HCT116 (cell line): Measurements from ENCODE around the gene ADGRD1. TPM values are rescaled to one million over a fixed set of nuclear protein-coding genes. Genes with fewer than 3 reads are reported as not detected.

Experiments used
- ATAC-seq: fragments of 200-7000 bp; cut with Tn5 transposase; 2 replicates; pipeline ENCODE4 v1.9.1; 2020; ENCODE audit warnings: mild to moderate bottlenecking, moderate library complexity
- BruUV-seq: library from RNA; stranded (reverse); fragments of 400-500 nt; replicated peaks from 2 replicates; lab custom pipeline; 2021; lab: Mats Ljungman, UMichigan
- CTCF ChIA-PET: fragments of 300-600 bp; sonication (Branson Sonifier 250); formaldehyde crosslinking; loops from one replicate; lab custom pipeline; 2021; ENCODE audit warnings: antibody characterized with exemption; lab: Charles Lee
- POLR2A ChIA-PET: fragments of 300-600, 350-600 bp; sonication (Branson Sonifier 250); formaldehyde crosslinking; loops from one replicate; lab custom pipeline; 2021; ENCODE audit warnings: antibody characterized with exemption; lab: Charles Lee
- RAD21 ChIA-PET, 2 experiments: fragments of 300-600 bp; sonication (Branson Sonifier 250); formaldehyde crosslinking; loops; one replicate each; lab custom pipeline; 2023; ENCODE audit warnings: low total read pairs in 2 of 2; ENCODE audit not compliant: uncharacterized antibody in 2 of 2, unreplicated experiment in 2 of 2, low non-redundant PET in 1 of 2; lab: Charles Lee
- DNase-seq: peaks from one replicate; pipeline ENCODE4 v3.0.0-alpha.2; 2010; ENCODE audit warnings: low read depth, low spot score
- H2AFZ ChIP-seq: fragments of 200-600 bp; shearing (Covaris generic), sonication (generic); 2 replicates; pipeline ENCODE4 v1.6.1; 2017; ENCODE audit warnings: low read depth, mixed run types, mixed read lengths, antibody characterized with exemption, low read length; ENCODE audit not compliant: poor library complexity, severe bottlenecking
- H3K27ac ChIP-seq: 2 replicates; pipeline ENCODE4 v1.5.1; 2012; ENCODE audit warnings: low read depth, low read length
- H3K27me3 ChIP-seq: fragments of 200-600 bp; sonication (generic); 2 replicates; pipeline ENCODE4 v1.6.1; 2016; ENCODE audit warnings: mixed run types, low read length, mixed read lengths; ENCODE audit not compliant: insufficient read depth
- H3K36me3 ChIP-seq, 2 experiments: fragments of 200-500 bp in 1 of 2; fragments of 200-600 bp in 1 of 2; sonication (Bioruptor generic) in 1 of 2; sonication (generic) in 1 of 2; 2 replicates each; pipeline versions ENCODE4 v1.5.1 to v1.6.1; 2014 to 2016; ENCODE audit warnings: low read length in 2 of 2, inconsistent platforms in 1 of 2, mixed read lengths in 1 of 2, mixed run types in 1 of 2; ENCODE audit not compliant: insufficient read depth in 2 of 2, control insufficient read depth in 1 of 2
- H3K4me1 ChIP-seq, 2 experiments: fragments of 200-600 bp in 1 of 2; sonication (generic) in 1 of 2; 2 replicates each; pipeline versions ENCODE4 v1.5.1 to v1.6.1; 2012 to 2017; ENCODE audit warnings: low read length in 2 of 2, inconsistent platforms in 1 of 2, mild to moderate bottlenecking in 1 of 2, mixed read lengths in 1 of 2, mixed run types in 1 of 2, moderate library complexity in 1 of 2; ENCODE audit not compliant: insufficient read depth in 2 of 2, control insufficient read depth in 1 of 2
- H3K4me2 ChIP-seq: fragments of 200-600 bp; sonication (generic); 2 replicates; pipeline ENCODE4 v1.6.1; 2017; ENCODE audit warnings: mixed run types, low read length, mixed read lengths
- H3K4me3 ChIP-seq, 2 experiments: fragments of 200-600 bp in 1 of 2; sonication (generic) in 1 of 2; replicated peaks in 1 of 2; 2 replicates each; pipeline ENCODE4 v1.5.1; 2011 to 2016; ENCODE audit warnings: low read length in 2 of 2, control low read depth in 1 of 2, low read depth in 1 of 2, mild to moderate bottlenecking in 1 of 2, mixed read lengths in 1 of 2, mixed run types in 1 of 2
- H3K79me2 ChIP-seq: fragments of 200-600 bp; sonication (generic); 2 replicates; pipeline ENCODE4 v1.6.1; 2017; ENCODE audit warnings: mild to moderate bottlenecking, mixed run types, low read length, moderate library complexity, mixed read lengths; ENCODE audit not compliant: insufficient read depth
- H3K9ac ChIP-seq: fragments of 200-600 bp; sonication (generic); 2 replicates; pipeline ENCODE4 v1.6.1; 2016; ENCODE audit warnings: low read length, mixed read lengths
- H3K9me2 ChIP-seq: fragments of 200-600 bp; sonication (generic), shearing (Covaris generic); 2 replicates; pipeline ENCODE4 v1.6.1; 2017; ENCODE audit warnings: mixed run types, mild to moderate bottlenecking, moderate library complexity; ENCODE audit not compliant: insufficient read depth
- H3K9me3 ChIP-seq, 2 experiments: fragments of 200-500 bp in 1 of 2; fragments of 200-600 bp in 1 of 2; sonication (Bioruptor generic) in 1 of 2; sonication (generic) in 1 of 2; 2 replicates each; pipeline ENCODE4 v1.6.1; 2014 to 2017; ENCODE audit warnings: low read length in 2 of 2, mixed read lengths in 2 of 2, inconsistent platforms in 1 of 2, low read depth in 1 of 2, mild to moderate bottlenecking in 1 of 2, mixed run types in 1 of 2, moderate library complexity in 1 of 2; ENCODE audit not compliant: control insufficient read depth in 1 of 2, insufficient read depth in 1 of 2
- H4K20me1 ChIP-seq: fragments of 200-600 bp; sonication (generic), shearing (Covaris generic); 2 replicates; pipeline ENCODE4 v1.6.1; 2017; ENCODE audit warnings: mixed run types, mild to moderate bottlenecking, moderate library complexity; ENCODE audit not compliant: insufficient read depth
- CEBPB ChIP-seq: IDR thresholded peaks from 2 replicates; pipeline ENCODE4 v1.6.1; 2012; ENCODE audit warnings: low read depth
- EGR1 ChIP-seq: IDR thresholded peaks from 2 replicates; pipeline ENCODE4 v1.6.1; 2012; ENCODE audit warnings: low read depth
- ELF1 ChIP-seq: IDR thresholded peaks from 2 replicates; pipeline ENCODE4 v1.6.1; 2012; ENCODE audit warnings: low read depth, borderline replicate concordance
- EZH2 ChIP-seq: fragments of 200-600 bp; sonication (generic); IDR thresholded peaks from 2 replicates; pipeline ENCODE4 v1.6.1; 2017; ENCODE audit warnings: antibody characterized with exemption, mixed run types
- EZH2phosphoT487 ChIP-seq: fragments of 200-600 bp; IDR thresholded peaks from 2 replicates; pipeline ENCODE4 v1.6.1; 2018; ENCODE audit warnings: antibody characterized with exemption, borderline replicate concordance
- JUND ChIP-seq: IDR thresholded peaks from 2 replicates; pipeline ENCODE4 v1.6.1; 2012
- POLR2A ChIP-seq: IDR thresholded peaks from 2 replicates; pipeline ENCODE4 v1.7.0; 2011; ENCODE audit warnings: borderline replicate concordance; ENCODE audit not compliant: insufficient read depth, insufficient read length; ENCODE audit errors: extremely low read depth
- RAD21 ChIP-seq: IDR thresholded peaks from 2 replicates; pipeline ENCODE4 v1.6.1; 2012; ENCODE audit warnings: low read depth, mild to moderate bottlenecking
- SIN3A ChIP-seq: IDR thresholded peaks from 2 replicates; pipeline ENCODE4 v1.6.1; 2012; ENCODE audit warnings: low read depth
- SP1 ChIP-seq: IDR thresholded peaks from 2 replicates; pipeline ENCODE4 v1.6.1; 2012; ENCODE audit warnings: low read depth
- SRF ChIP-seq: IDR thresholded peaks from 2 replicates; pipeline ENCODE4 v1.6.1; 2012; ENCODE audit warnings: low read depth
- TCF7L2 ChIP-seq: IDR thresholded peaks from 2 replicates; pipeline ENCODE4 v1.7.0; 2011; ENCODE audit warnings: borderline replicate concordance, inconsistent platforms; ENCODE audit not compliant: insufficient read depth, insufficient read length; ENCODE audit errors: extremely low read depth
- YY1 ChIP-seq: IDR thresholded peaks from 2 replicates; pipeline ENCODE4 v1.6.1; 2011; ENCODE audit warnings: low read length, low read depth, moderate library complexity, mild to moderate bottlenecking; ENCODE audit not compliant: insufficient replicate concordance; ENCODE audit errors: extremely low read depth
- ZFX ChIP-seq: fragments of 450-650 bp; IDR thresholded peaks from 2 replicates; pipeline ENCODE4 v1.6.1; 2017
- ZNF274 ChIP-seq: fragments of 200-500 bp; sonication (Bioruptor generic); IDR thresholded peaks from 2 replicates; pipeline ENCODE4 v1.6.1; 2014; ENCODE audit warnings: mild to moderate bottlenecking, low read depth, low read length, inconsistent platforms
- intact Hi-C: fragments of 100-400 bp; cut with micrococcal nuclease; formaldehyde crosslinking; loops from 2 replicates; pipeline ENCODE4 v1.10.0; 2022
- total RNA-seq: library from RNA; stranded (reverse); gene quantifications from one replicate; pipeline ENCODE4 v1.2.1, GENCODE V29; 2021; ENCODE audit not compliant: unreplicated experiment
- TF ChIP-seq, protein P1 (sequence below): IDR thresholded peaks from 2 replicates; pipeline ENCODE4 v1.6.1; 2012
- TF ChIP-seq, protein P2 (sequence below): IDR thresholded peaks from 2 replicates; pipeline ENCODE4 v1.6.1; 2012
- TF ChIP-seq, protein P3 (sequence below), 3 experiments: fragments of 200-600 bp in 1 of 3; sonication (generic) in 1 of 3; IDR thresholded peaks in 2 of 3; conservative IDR thresholded peaks in 1 of 3; 2 replicates each; pipeline ENCODE4 v1.5.1; 2012 to 2017; ENCODE audit warnings: low read depth in 2 of 3, low read length in 2 of 3, antibody characterized with exemption in 1 of 3, borderline replicate concordance in 1 of 3, control low read depth in 1 of 3, mild to moderate bottlenecking in 1 of 3, mixed read lengths in 1 of 3, mixed run types in 1 of 3, moderate library complexity in 1 of 3; ENCODE audit not compliant: insufficient read depth in 1 of 3

The ADGRD1 gene
- total RNA-seq, 1 experiment from 2014 or later: 0.44 TPM

DNA sequence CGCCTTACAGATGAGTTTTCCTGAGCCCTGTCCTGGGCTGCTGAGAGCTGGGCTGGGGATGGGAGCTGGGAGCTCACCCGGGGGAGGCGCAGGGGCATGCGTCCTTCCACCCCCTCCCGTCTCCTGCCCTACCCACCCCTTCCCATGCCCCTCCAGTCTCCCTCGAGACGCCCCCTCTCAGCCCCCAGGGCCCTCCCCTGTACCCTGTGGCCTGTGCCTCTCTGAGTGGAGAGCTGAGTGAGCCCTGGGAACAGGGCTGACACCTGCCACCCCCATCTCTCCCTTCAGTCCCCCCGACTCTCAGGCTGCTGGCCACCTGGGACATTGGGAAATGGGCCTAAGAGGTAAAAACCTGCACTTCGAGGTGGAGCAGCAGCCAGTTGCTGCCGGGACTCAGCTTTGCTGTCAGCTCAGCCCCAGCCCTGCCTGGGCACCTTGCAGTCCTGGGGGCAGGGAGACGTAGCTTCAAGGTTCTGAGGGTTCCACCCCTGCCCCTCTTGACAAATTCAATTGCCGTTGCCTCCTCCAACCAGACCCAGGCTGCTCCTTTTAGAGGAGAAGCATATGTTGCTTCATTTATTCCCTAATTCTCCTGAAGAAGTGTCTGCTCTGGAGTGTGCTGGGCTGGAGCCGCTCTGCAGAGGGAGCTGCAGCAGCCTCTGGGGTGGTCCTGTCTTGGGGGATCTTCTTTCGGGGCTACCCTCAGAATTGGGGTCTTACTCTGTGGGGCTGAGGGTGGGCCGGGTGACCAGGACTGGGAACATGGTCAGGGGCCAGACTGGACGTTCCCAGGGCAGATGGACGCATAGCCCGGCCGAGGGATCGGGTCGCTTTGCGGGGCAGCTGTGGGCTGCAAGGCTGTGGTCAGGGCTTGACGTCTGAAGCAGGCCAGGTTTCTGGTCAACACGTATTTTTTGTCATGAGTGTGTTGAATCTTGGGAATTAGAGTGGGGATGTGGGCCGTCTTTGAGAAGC lies 141.4 kb downstream of the ADGRD1 start (continued):
- TF ChIP-seq, protein P1, sequence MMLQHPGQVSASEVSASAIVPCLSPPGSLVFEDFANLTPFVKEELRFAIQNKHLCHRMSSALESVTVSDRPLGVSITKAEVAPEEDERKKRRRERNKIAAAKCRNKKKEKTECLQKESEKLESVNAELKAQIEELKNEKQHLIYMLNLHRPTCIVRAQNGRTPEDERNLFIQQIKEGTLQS: no peak
- TF ChIP-seq, protein P2, sequence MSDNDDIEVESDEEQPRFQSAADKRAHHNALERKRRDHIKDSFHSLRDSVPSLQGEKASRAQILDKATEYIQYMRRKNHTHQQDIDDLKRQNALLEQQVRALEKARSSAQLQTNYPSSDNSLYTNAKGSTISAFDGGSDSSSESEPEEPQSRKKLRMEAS: no peak
- TF ChIP-seq CEBPB (no peak), JUND (no peak), ZNF274 (no peak), TCF7L2 (no peak)

DNA sequence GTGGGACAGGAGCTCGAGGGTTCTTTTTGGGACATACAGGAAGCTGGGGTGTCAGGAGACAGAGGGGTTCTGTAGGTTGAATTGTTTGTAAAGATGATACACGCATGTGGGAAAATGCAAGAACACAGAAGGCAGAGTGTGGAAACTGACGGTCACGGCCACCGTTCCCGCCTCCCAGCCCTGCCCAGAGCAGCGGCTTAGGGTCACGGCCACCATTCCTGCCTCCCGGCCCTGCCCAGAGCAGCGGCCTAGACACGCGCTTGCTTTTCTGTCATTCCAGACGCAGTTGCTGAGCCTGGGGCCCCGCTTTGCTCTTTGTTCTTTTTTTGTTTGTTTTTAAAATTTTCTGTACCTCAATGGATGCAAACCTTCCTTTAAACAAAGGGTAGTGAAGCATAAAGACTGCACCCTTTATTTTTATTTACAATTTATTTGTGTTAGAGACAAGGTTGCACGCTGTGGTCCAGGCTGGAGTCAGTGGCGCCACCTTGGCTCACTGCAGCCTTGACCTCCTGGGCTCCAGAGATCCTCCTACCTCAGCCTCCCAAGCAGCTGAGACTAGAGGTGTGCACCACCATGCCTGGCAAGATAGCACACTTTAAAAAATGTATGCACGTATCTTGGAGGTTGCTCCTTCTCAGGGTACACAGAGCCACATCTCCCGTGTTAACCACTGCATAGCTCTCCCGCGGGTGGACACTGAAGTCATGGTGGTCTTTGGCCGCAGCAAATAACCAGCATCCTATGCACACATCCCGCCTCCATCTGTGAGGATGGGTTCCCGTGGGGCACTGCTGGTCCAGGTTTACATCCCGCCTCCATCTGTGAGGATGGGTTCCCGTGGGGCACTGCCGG lies 142.3 kb downstream of the ADGRD1 start:
- H2AFZ ChIP-seq: no peak overlapping the region
- no peaks in the 10 kb centered on the region for H3K36me3 ChIP-seq
- ChIA-PET POLR2A (no interaction called here), CTCF (no interaction called here), RAD21 (no interaction called here)
- H3K79me2 ChIP-seq: no peaks in the 10 kb centered on the region
- ATAC-seq (no peak), DNase-seq (no peak)
- no peak overlapping the region for H3K4me3 ChIP-seq
- no TSS peak for BruUV-seq
- no peaks in the 10 kb centered on the region for H4K20me1 ChIP-seq
- no peak overlapping the region for H3K9ac ChIP-seq
- no peaks in the 10 kb centered on the region for H3K9me2 ChIP-seq
- H3K4me1 ChIP-seq: no peaks in the 10 kb centered on the region
- intact Hi-C loops: no loop called here
- H3K27me3 ChIP-seq: peaks cover 3% of the 10 kb centered on the region; the same call in 1 of the 2 replicates
- no peaks in the 10 kb centered on the region for H3K9me3 ChIP-seq
- H3K4me2 ChIP-seq: no peak overlapping the region
- no peak overlapping the region for H3K27ac ChIP-seq
- TF ChIP-seq EZH2: no peak
- no peak for TF ChIP-seq EGR1
- no peak for TF ChIP-seq RAD21
- TF ChIP-seq ELF1: no peak
- TF ChIP-seq ZFX: no peak
- TF ChIP-seq ZNF274: no peak
- no peak for TF ChIP-seq SRF
- TF ChIP-seq, protein P3, sequence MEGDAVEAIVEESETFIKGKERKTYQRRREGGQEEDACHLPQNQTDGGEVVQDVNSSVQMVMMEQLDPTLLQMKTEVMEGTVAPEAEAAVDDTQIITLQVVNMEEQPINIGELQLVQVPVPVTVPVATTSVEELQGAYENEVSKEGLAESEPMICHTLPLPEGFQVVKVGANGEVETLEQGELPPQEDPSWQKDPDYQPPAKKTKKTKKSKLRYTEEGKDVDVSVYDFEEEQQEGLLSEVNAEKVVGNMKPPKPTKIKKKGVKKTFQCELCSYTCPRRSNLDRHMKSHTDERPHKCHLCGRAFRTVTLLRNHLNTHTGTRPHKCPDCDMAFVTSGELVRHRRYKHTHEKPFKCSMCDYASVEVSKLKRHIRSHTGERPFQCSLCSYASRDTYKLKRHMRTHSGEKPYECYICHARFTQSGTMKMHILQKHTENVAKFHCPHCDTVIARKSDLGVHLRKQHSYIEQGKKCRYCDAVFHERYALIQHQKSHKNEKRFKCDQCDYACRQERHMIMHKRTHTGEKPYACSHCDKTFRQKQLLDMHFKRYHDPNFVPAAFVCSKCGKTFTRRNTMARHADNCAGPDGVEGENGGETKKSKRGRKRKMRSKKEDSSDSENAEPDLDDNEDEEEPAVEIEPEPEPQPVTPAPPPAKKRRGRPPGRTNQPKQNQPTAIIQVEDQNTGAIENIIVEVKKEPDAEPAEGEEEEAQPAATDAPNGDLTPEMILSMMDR (IDR thresholded peaks at IDR 0.05 in 2 of 3, conservative IDR thresholded peaks at IDR 0.05 in 1 of 3; ENCODE audit: borderline replicate concordance in 1 of 3, insufficient read depth in 1 of 3, low read depth in 2 of 3, low read length in 2 of 3): no peak; a peak in 1 of 6 replicates
- TF ChIP-seq, protein P1: no peak
- no peak for TF ChIP-seq YY1
- no peak for TF ChIP-seq SIN3A
- TF ChIP-seq POLR2A: no peak
- TF ChIP-seq SP1: no peak
- TF ChIP-seq EZH2phosphoT487: no peak
- no peak for TF ChIP-seq JUND
- TF ChIP-seq TCF7L2: no peak
